HepG2 (cell line): ENCODE results near the gene CACNA1G. TPM values are rescaled to one million over a fixed set of nuclear protein-coding genes. Genes with fewer than 3 reads are reported as not detected.
A peak's percentile ranks its signal among the peaks of the same experiment; 100 is the strongest.

ENCODE experiments used
- ATAC-seq: fragments of 200-7000 bp; cut with Tn5 transposase; 3 replicates; pipeline ENCODE4 v1.9.1; 2020; ENCODE audit warnings: mild to moderate bottlenecking, moderate library complexity
- BruUV-seq: library from RNA; stranded (reverse); fragments of 400-500 nt; replicated peaks from 2 replicates; lab custom pipeline; 2021; lab: Mats Ljungman, UMichigan
- CTCF ChIA-PET: fragments of 300-600 bp; formaldehyde crosslinking; extraction: SDS; loops from one replicate; lab custom pipeline; 2021; ENCODE audit warnings: low total read pairs, inconsistent platforms, low intra/inter-chr PET ratio; lab: Yijun Ruan, JAX
- POLR2A ChIA-PET: fragments of 350-600 bp; sonication (Branson Sonifier 250); formaldehyde crosslinking; loops from one replicate; lab custom pipeline; 2020; ENCODE audit warnings: antibody characterized with exemption, inconsistent platforms; lab: Yijun Ruan, JAX
- DNase-seq: peaks from one replicate; pipeline ENCODE4 v3.0.0-alpha.2; 2015; ENCODE audit warnings: low spot score
- FAIRE-seq: peaks from 3 replicates; lab custom pipeline; 2011; peaks lifted over from hg19 to GRCh38; lab: Jason Lieb, UNC
- H2AFZ ChIP-seq: one replicate; pipeline ENCODE4 v1.6.1; 2011; ENCODE audit warnings: low read length, inconsistent platforms
- H3K27ac ChIP-seq: fragments of 300-600 bp; 3 replicates; pipeline ENCODE4 v1.8.0; 2011; ENCODE audit warnings: mixed run types, mild to moderate bottlenecking, mixed read lengths, low read length, inconsistent platforms; ENCODE audit not compliant: insufficient read depth; ENCODE audit errors: extremely low read length
- H3K27me3 ChIP-seq, 2 experiments: fragments of 200-600 bp in 1 of 2; 2 replicates in 1 of 2; 3 replicates in 1 of 2; pipeline versions ENCODE4 v1.6.0 to v1.8.0; 2011; ENCODE audit warnings: low read length in 2 of 2, mild to moderate bottlenecking in 2 of 2, moderate library complexity in 2 of 2, inconsistent platforms in 1 of 2; ENCODE audit not compliant: insufficient read depth in 2 of 2, control insufficient read depth in 1 of 2
- H3K36me3 ChIP-seq, 2 experiments: fragments of 200-600 bp in 1 of 2; replicated peaks in 1 of 2; 2 replicates in 1 of 2; 3 replicates in 1 of 2; pipeline versions ENCODE4 v1.5.1 to v1.8.0; 2011; ENCODE audit warnings: low read length in 2 of 2, inconsistent platforms in 1 of 2; ENCODE audit not compliant: insufficient read depth in 2 of 2, control insufficient read depth in 1 of 2
- H3K4me1 ChIP-seq: 2 replicates; pipeline ENCODE4 v1.5.1; 2012; ENCODE audit warnings: low read length, inconsistent platforms; ENCODE audit not compliant: insufficient read depth
- H3K4me2 ChIP-seq: 2 replicates; pipeline ENCODE4 v1.6.0; 2011; ENCODE audit warnings: low read depth, low read length, inconsistent platforms
- H3K4me3 ChIP-seq, 3 experiments: fragments of 200-600 bp in 1 of 3; sonication (generic), shearing (Covaris generic) in 1 of 3; replicated peaks in 1 of 3; 2 replicates each; pipeline ENCODE4 v1.5.1; 2011 to 2016; ENCODE audit warnings: low read length in 3 of 3, inconsistent platforms in 2 of 3, low read depth in 2 of 3, mild to moderate bottlenecking in 2 of 3, control low read depth in 1 of 3, mixed read lengths in 1 of 3; ENCODE audit not compliant: insufficient read depth in 1 of 3
- H3K79me2 ChIP-seq: one replicate; pipeline ENCODE4 v1.6.1; 2011; ENCODE audit warnings: low read length, inconsistent platforms; ENCODE audit not compliant: insufficient read depth
- H3K9ac ChIP-seq: 2 replicates; pipeline ENCODE4 v1.6.0; 2011; ENCODE audit warnings: mild to moderate bottlenecking, low read depth, low read length, inconsistent platforms; ENCODE audit not compliant: insufficient read depth
- H3K9me3 ChIP-seq: 2 replicates; pipeline ENCODE4 v1.5.1; 2012; ENCODE audit warnings: mild to moderate bottlenecking, low read length
- H4K20me1 ChIP-seq: 2 replicates; pipeline ENCODE4 v1.6.0; 2011; ENCODE audit warnings: inconsistent platforms, mild to moderate bottlenecking, low read length, moderate library complexity; ENCODE audit not compliant: insufficient read depth
- ARNTL ChIP-seq: sonication (generic); formaldehyde crosslinking; IDR thresholded peaks from 2 replicates; pipeline ENCODE4 v1.4.0; 2020; ENCODE audit warnings: mild to moderate bottlenecking, missing genetic modification reagents
- ATF5 ChIP-seq: sonication (generic); formaldehyde crosslinking; IDR thresholded peaks from 2 replicates; pipeline ENCODE4 v1.4.0; 2020; ENCODE audit warnings: mild to moderate bottlenecking, low read depth, missing genetic modification reagents
- CREB1 ChIP-seq, 2 experiments: fragments of 450-650 bp in 1 of 2; IDR thresholded peaks; 2 replicates each; pipeline ENCODE4 v1.6.1; 2016 to 2017; ENCODE audit warnings: control low read depth in 1 of 2, mild to moderate bottlenecking in 1 of 2, missing compliant biosample characterization in 1 of 2, missing genetic modification characterization in 1 of 2
- CREM ChIP-seq, 2 experiments: sonication (generic) in 1 of 2; formaldehyde crosslinking in 1 of 2; IDR thresholded peaks; 2 replicates each; pipeline versions ENCODE4 v1.4.0 to v1.6.1; 2016 to 2020; ENCODE audit warnings: antibody characterized with exemption in 1 of 2, mild to moderate bottlenecking in 1 of 2, missing genetic modification reagents in 1 of 2
- HHEX ChIP-seq: IDR thresholded peaks from 2 replicates; pipeline ENCODE4 v1.6.1; 2016; ENCODE audit warnings: control low read depth
- JUN ChIP-seq: sonication (generic); formaldehyde crosslinking; IDR thresholded peaks from 2 replicates; pipeline ENCODE4 v1.4.0; 2020; ENCODE audit warnings: mild to moderate bottlenecking, missing genetic modification reagents
- KDM3A ChIP-seq: IDR thresholded peaks from 2 replicates; pipeline ENCODE4 v1.6.1; 2018; ENCODE audit warnings: low read depth, missing compliant biosample characterization
- KLF9 ChIP-seq: IDR thresholded peaks from 2 replicates; pipeline ENCODE4 v1.6.1; 2016; ENCODE audit warnings: low read depth
- MIER3 ChIP-seq: IDR thresholded peaks from 2 replicates; pipeline ENCODE4 v1.6.1; 2016; ENCODE audit warnings: missing compliant biosample characterization, borderline replicate concordance
- MTA1 ChIP-seq: sonication (generic); formaldehyde crosslinking; IDR thresholded peaks from 2 replicates; pipeline ENCODE4 v1.4.0; 2020; ENCODE audit warnings: missing genetic modification reagents, mild to moderate bottlenecking, borderline replicate concordance
- NR2C2 ChIP-seq: sonication (generic); formaldehyde crosslinking; IDR thresholded peaks from 2 replicates; pipeline ENCODE4 v1.4.0; 2020; ENCODE audit warnings: missing genetic modification reagents, mild to moderate bottlenecking, moderate library complexity, borderline replicate concordance
- PPARG ChIP-seq: conservative IDR thresholded peaks from 2 replicates; pipeline ENCODE4 v1.6.1; 2016; ENCODE audit warnings: missing biosample characterization, missing genetic modification reagents
- RELA ChIP-seq: sonication (generic); formaldehyde crosslinking; IDR thresholded peaks from 2 replicates; pipeline ENCODE4 v1.4.0; 2020; ENCODE audit warnings: missing genetic modification reagents
- SATB2 ChIP-seq: sonication (generic); formaldehyde crosslinking; IDR thresholded peaks from 2 replicates; pipeline ENCODE4 v1.5.0; 2020; ENCODE audit warnings: missing genetic modification reagents
- TEAD2 ChIP-seq: sonication (generic); formaldehyde crosslinking; IDR thresholded peaks from 2 replicates; pipeline ENCODE4 v1.9.0; 2021; ENCODE audit warnings: missing genetic modification reagents
- ZFP91 ChIP-seq: sonication (generic); formaldehyde crosslinking; IDR thresholded peaks from 2 replicates; pipeline ENCODE4 v1.9.0; 2022; ENCODE audit warnings: missing genetic modification reagents, mild to moderate bottlenecking, borderline replicate concordance
- ZNF30 ChIP-seq: sonication (generic); formaldehyde crosslinking; IDR thresholded peaks from 2 replicates; pipeline ENCODE4 v1.5.0; 2020; ENCODE audit warnings: mild to moderate bottlenecking, missing genetic modification reagents
- ZNF562 ChIP-seq: sonication (generic); formaldehyde crosslinking; IDR thresholded peaks from 2 replicates; pipeline ENCODE4 v1.8.0; 2022; ENCODE audit warnings: missing genetic modification reagents, borderline replicate concordance
- ZNF563 ChIP-seq: sonication (generic); formaldehyde crosslinking; IDR thresholded peaks from 2 replicates; pipeline ENCODE4 v1.8.0; 2022; ENCODE audit warnings: mild to moderate bottlenecking, moderate library complexity, missing genetic modification reagents
- ZNF580 ChIP-seq: IDR thresholded peaks from 2 replicates; pipeline ENCODE4 v1.6.1; 2016; ENCODE audit warnings: low read depth, borderline replicate concordance
- ZNF607 ChIP-seq: sonication (generic); formaldehyde crosslinking; IDR thresholded peaks from 2 replicates; pipeline ENCODE4 v1.5.1; 2020; ENCODE audit warnings: missing genetic modification reagents, mild to moderate bottlenecking, borderline replicate concordance
- ZNF615 ChIP-seq: sonication (generic); formaldehyde crosslinking; IDR thresholded peaks from 2 replicates; pipeline ENCODE4 v1.5.0; 2020; ENCODE audit warnings: mild to moderate bottlenecking, missing genetic modification reagents, borderline replicate concordance
- ZNF841 ChIP-seq: sonication (generic); formaldehyde crosslinking; IDR thresholded peaks from 2 replicates; pipeline ENCODE4 v1.8.1; 2023; ENCODE audit warnings: missing genetic modification reagents, borderline replicate concordance
- ZSCAN31 ChIP-seq: sonication (generic); formaldehyde crosslinking; IDR thresholded peaks from 2 replicates; pipeline ENCODE4 v1.5.0; 2020; ENCODE audit warnings: low read depth, mild to moderate bottlenecking, missing genetic modification reagents
- WGBS: methylation state at CpG from one replicate; pipeline ENCODE4 v1.1.6; 2017; ENCODE audit warnings: low lambda C conversion rate; 5-methylcytosine and 5-hydroxymethylcytosine counted together
- in situ Hi-C: cut with HindIII; loops from 2 replicates; pipeline ENCODE4 v1.10.0; 2017; ENCODE audit warnings: low pct_unique_long_range_greater_than_20kb; ENCODE audit not compliant: extremely low pct_ligation_motif_present
- intact Hi-C: fragments of 100-400 bp; cut with micrococcal nuclease; formaldehyde crosslinking; loops from one replicate; pipeline ENCODE4 v1.10.0; 2022; ENCODE audit not compliant: unreplicated experiment
- polyA plus RNA-seq, 8 experiments: library from polyadenylated mRNA; depleted of rRNA in 3 of 8; stranded (reverse) in 7 of 8; unstranded in 1 of 8; fragments of >200 nt; fragmentation: Illumina TruSeq in 4 of 8; extraction: Trizol in 4 of 8; gene quantifications; 2 replicates each; pipeline versions ENCODE4 v1.2.1 to v1.2.3, GENCODE V29; 2011 to 2016; ENCODE audit warnings: low read depth in 4 of 8, missing spikeins in 1 of 8, mixed read lengths in 1 of 8; ENCODE audit not compliant: insufficient read depth in 1 of 8
- total RNA-seq, 5 experiments: library from RNA; depleted of rRNA; stranded (reverse); fragments of >200 nt; fragmentation: Illumina TruSeq; extraction: Trizol; gene quantifications; 2 replicates each; pipeline ENCODE4 v1.2.3, GENCODE V29; 2016; ENCODE audit warnings: low read depth in 1 of 5

The CACNA1G gene
- total and polyA plus RNA-seq, 2 of the 13 experiments (the other 11 are each of a cell fraction or from before 2014, with no cell fraction given): 0.02 TPM; not detected in 1

GRCh38 chr17:50559674-50560184 is 786 bp upstream of the CACNA1G start:
- FAIRE-seq (peak; percentile 4), DNase-seq (no peak), ATAC-seq (peak; percentile 11)
- no peaks in the 10 kb centered on the region for H3K36me3 ChIP-seq
- in situ Hi-C loops (no loop called here), intact Hi-C loops (no loop called here)
- H3K27ac ChIP-seq: no peak overlapping the region
- peaks cover 5% of the 10 kb centered on the region; the same call in 1 of the 2 replicates for H4K20me1 ChIP-seq
- H3K79me2 ChIP-seq: no peaks in the 10 kb centered on the region
- 40% methylated on average over 22 of the region's 27 CpGs for WGBS
- ChIA-PET POLR2A (interaction anchor here (1.0 to 2.5 kb wide), 10 partner anchors 9 to 160 kb away, joined by 3 to 8 read pairs (median 6); partner anchors contain the start of gene LUC7L3), CTCF (no interaction called here)
- peak overlapping the region; percentile 69 for H3K4me2 ChIP-seq
- no peaks in the 10 kb centered on the region for H3K9me3 ChIP-seq
- BruUV-seq: no TSS peak
- H3K9ac ChIP-seq: no peak overlapping the region
- H3K4me1 ChIP-seq: peaks cover 9% of the 10 kb centered on the region
- H3K4me3 ChIP-seq: peak overlapping the region in 2 of 3 experiments; percentile 13 to 65; a peak in 1 of 6 replicates
- peaks cover 22 to 38% of the 10 kb centered on the region in 2 experiments for H3K27me3 ChIP-seq
- H2AFZ ChIP-seq: no peak overlapping the region
- TF ChIP-seq ARNTL (CRISPR knock-in tag) (no peak), ZSCAN31 (CRISPR knock-in tag) (no peak), KLF9 (CRISPR knock-in tag) (no peak), ATF5 (CRISPR knock-in tag) (no peak), ZNF30 (no peak), ZNF562 (CRISPR knock-in tag) (no peak), KDM3A (CRISPR knock-in tag) (no peak), ZNF563 (CRISPR knock-in tag) (0 out of 2 replicates have a peak, but pooled peaks have one; percentile 10), PPARG (CRISPR knock-in tag) (no peak), ZNF607 (CRISPR knock-in tag) (no peak), JUN (CRISPR knock-in tag) (no peak), NR2C2 (CRISPR knock-in tag) (peak; percentile 39; the same call in 1 of the 2 replicates), TEAD2 (no peak), HHEX (CRISPR knock-in tag) (no peak), MIER3 (CRISPR knock-in tag) (no peak), ZNF615 (CRISPR knock-in tag) (no peak), MTA1 (CRISPR knock-in tag) (0 out of 2 replicates have a peak, but pooled peaks have one; percentile 11), CREM (IDR thresholded peaks at IDR 0.05) (no peak), CREM (CRISPR knock-in tag; IDR thresholded peaks at IDR 0.05) (no peak), ZNF841 (CRISPR knock-in tag) (no peak), ZNF580 (no peak), ZFP91 (CRISPR knock-in tag) (no peak), SATB2 (CRISPR knock-in tag) (no peak), RELA (CRISPR knock-in tag) (no peak), CREB1 (IDR thresholded peaks at IDR 0.05) (no peak), CREB1 (CRISPR knock-in tag; IDR thresholded peaks at IDR 0.05) (no peak)
